Right ventricle myocardium superior (tissue), 1 donor: ENCODE results near the gene COA1. TPM values are rescaled to one million over a fixed set of nuclear protein-coding genes. Genes with fewer than 3 reads are reported as not detected.
"Not testable (repeated sequence)": the region's sequence is repeated elsewhere in the genome, so short reads cannot be mapped to it uniquely, and the experiment has no call there.

ENCODE experiments used
- ATAC-seq: fragments of 200-7000 bp; cut with Tn5 transposase; one replicate; pipeline ENCODE4 v1.9.1; 2020; ENCODE audit warnings: mild to moderate bottlenecking; ENCODE audit not compliant: poor library complexity
- DNase-seq: peaks from one replicate; pipeline ENCODE4 v3.0.0-alpha.2; 2020
- intact Hi-C: fragments of 100-400 bp; cut with DNase I; formaldehyde crosslinking; loops from one replicate; pipeline ENCODE4 v1.11.2; 2022
- total RNA-seq: library from RNA; stranded (reverse); fragmentation: NEBNext Ultra II Directional; extraction: Animal tissue kit (Norgen Biotek cat#: 25700); gene quantifications from one replicate; pipeline ENCODE4 v1.2.1, GENCODE V29; 2021
- donor health status: DM: no; HTN: yes; CAD: no; lungs with severe emphysema.

The COA1 gene
- total RNA-seq, 1 donor from 2014 or later, result 66.4 TPM

GRCh38 chr7:43698460-43699255 lies 30.7 kb downstream of the COA1 start:
- intact Hi-C loops, result loop anchor here (10.0 kb wide), 1 partner anchor 54 kb away; no protein-coding TSS in a partner anchor
- DNase-seq (no peak), ATAC-seq (no peak)

- DNase-seq (no peak), ATAC-seq (no peak)
- intact Hi-C loops, result loop anchor here (10.0 kb wide), 1 partner anchor 53 kb away; no protein-coding TSS in a partner anchor
Measured at GRCh38 chr7:43697690-43698089, 31.6 kb downstream of the COA1 start.

GRCh38 chr7:43695365-43695764 lies 34.0 kb downstream of the COA1 start:
- ATAC-seq (no peak), DNase-seq (no peak)
- intact Hi-C loops, result loop anchor here (10.0 kb wide), 1 partner anchor 51 kb away; no protein-coding TSS in a partner anchor

- intact Hi-C loops, result loop anchor here (10.0 kb wide), 1 partner anchor 50 kb away; no protein-coding TSS in a partner anchor
Measured at GRCh38 chr7:43694399-43694748, 34.9 kb downstream of the COA1 start.

GRCh38 chr7:43693687-43694398 lies 35.5 kb downstream of the COA1 start:
- ATAC-seq (no peak), DNase-seq (no peak)
- intact Hi-C loops, result loop anchor here (10.0 kb wide), 1 partner anchor 49 kb away; no protein-coding TSS in a partner anchor

More at GRCh38 chr7:43694399-43694748, 34.9 kb downstream of the COA1 start:
- DNase-seq (no peak), ATAC-seq (no peak)

- intact Hi-C loops, result loop anchor here (10.0 kb wide), 1 partner anchor 48 kb away; no protein-coding TSS in a partner anchor
- DNase-seq (no peak), ATAC-seq (no peak)
Measured at GRCh38 chr7:43692582-43693373, 36.5 kb downstream of the COA1 start.

GRCh38 chr7:43691611-43692010 lies 37.7 kb downstream of the COA1 start:
- DNase-seq (no peak), ATAC-seq (no peak)
- intact Hi-C loops, result loop anchor here (10.0 kb wide), 1 partner anchor 47 kb away; no protein-coding TSS in a partner anchor

- ATAC-seq (no peak), DNase-seq (no peak)
- intact Hi-C loops, result no loop called here
Measured at GRCh38 chr7:43689115-43689514, 40.2 kb downstream of the COA1 start.

- intact Hi-C loops, DNase-seq, ATAC-seq: not testable (repeated sequence)
Measured at GRCh38 chr7:43687866-43688265, 41.5 kb downstream of the COA1 start.

GRCh38 chr7:43686991-43687390 lies 42.3 kb downstream of the COA1 start:
- intact Hi-C loops, result no loop called here
- DNase-seq, result no peak
- no peak for ATAC-seq

- DNase-seq (no peak), ATAC-seq (no peak)
- intact Hi-C loops, result no loop called here
Measured at GRCh38 chr7:43680736-43681135, 48.6 kb downstream of the COA1 start.

GRCh38 chr7:43679210-43680068 lies 49.9 kb downstream of the COA1 start:
- DNase-seq (no peak), ATAC-seq (peak; percentile 34)
- intact Hi-C loops, result no loop called here

- ATAC-seq (no peak), DNase-seq (no peak)
Measured at GRCh38 chr7:43678315-43678714, 51.0 kb downstream of the COA1 start.

GRCh38 chr7:43677864-43678263 lies 51.5 kb downstream of the COA1 start:
- intact Hi-C loops, result no loop called here
- ATAC-seq (no peak), DNase-seq (no peak)

More at GRCh38 chr7:43678315-43678714, 51.0 kb downstream of the COA1 start:
- intact Hi-C loops, result no loop called here

- ATAC-seq (peak; percentile 51), DNase-seq (no peak)
- intact Hi-C loops, result no loop called here
Measured at GRCh38 chr7:43674559-43675436, 54.5 kb downstream of the COA1 start.

- DNase-seq, ATAC-seq, intact Hi-C loops: not testable (repeated sequence)
Measured at GRCh38 chr7:43673243-43673976, 55.9 kb downstream of the COA1 start.
